Cardiac fibroblast (primary cell): ENCODE data around the gene TRIM69.
"Not testable (repeated sequence)": the region's sequence is repeated elsewhere in the genome, so short reads cannot be mapped to it uniquely, and the experiment has no call there.

ENCODE experiments used
- DNase-seq, 2 donors: peaks; one replicate each; pipeline versions ENCODE4 v3.0.0 to v3.0.0-alpha.2; 2010; ENCODE audit warnings: low read depth in 2 of 2
- H3K4me3 ChIP-seq, 2 donors: replicated peaks in 1 of 2; 1 replicate in 1 of 2; 2 replicates in 1 of 2; pipeline ENCODE4 v1.5.1; 2011; ENCODE audit warnings: low read depth in 2 of 2, low read length in 2 of 2, mild to moderate bottlenecking in 2 of 2, moderate library complexity in 1 of 2
- CTCF ChIP-seq: IDR thresholded peaks from one replicate; pipeline ENCODE4 v1.5.1; 2011; ENCODE audit warnings: low read depth, mild to moderate bottlenecking, low read length, inconsistent platforms

TRIM69 gene

GRCh38 chr15:44765036-44765435, 28.7 kb downstream of the TRIM69 start:
- TF ChIP-seq CTCF, result no peak
- H3K4me3 ChIP-seq, result no peak overlapping the region
- DNase-seq, result no peak

GRCh38 chr15:44769521-44769920, 33.2 kb downstream of the TRIM69 start:
- no peak overlapping the region for H3K4me3 ChIP-seq
- TF ChIP-seq CTCF, result no peak
- DNase-seq, result no peak

GRCh38 chr15:44770715-44771114, 34.4 kb downstream of the TRIM69 start:
- not testable (repeated sequence) for DNase-seq, H3K4me3 ChIP-seq

GRCh38 chr15:44775953-44776352, 39.6 kb downstream of the TRIM69 start:
- peak in 1 of 2 donors; percentile 23 for DNase-seq
- no peak overlapping the region for H3K4me3 ChIP-seq
- no peak for TF ChIP-seq CTCF

GRCh38 chr15:44779761-44780160, 43.4 kb downstream of the TRIM69 start:
- H3K4me3 ChIP-seq, result no peak overlapping the region
- TF ChIP-seq CTCF, result no peak
- DNase-seq, result no peak

GRCh38 chr15:44780608-44781007, 44.3 kb downstream of the TRIM69 start:
- TF ChIP-seq CTCF, result no peak
- peak in 1 of 2 donors; percentile 32 for DNase-seq

GRCh38 chr15:44781128-44781810, 44.9 kb downstream of the TRIM69 start:
- no peak for DNase-seq
- no peak overlapping the region for H3K4me3 ChIP-seq
- TF ChIP-seq CTCF, result no peak

More at GRCh38 chr15:44780608-44781007, 44.3 kb downstream of the TRIM69 start:
- H3K4me3 ChIP-seq, result no peak overlapping the region
